IMR-90 (cell line): ENCODE results near the gene FSD1. TPM values are rescaled to one million over a fixed set of nuclear protein-coding genes. Genes with fewer than 3 reads are reported as not detected.

Experiments used
- ATAC-seq: fragments of 200-7000 bp; cut with Tn5 transposase; 2 replicates; pipeline ENCODE4 v1.9.1; 2020; ENCODE audit warnings: low read depth, mild to moderate bottlenecking, moderate library complexity
- BruUV-seq: library from RNA; stranded (reverse); fragments of 400-500 nt; replicated peaks from 2 replicates; lab custom pipeline; 2021; lab: Mats Ljungman, UMichigan
- CTCF ChIA-PET: fragments of 300-600 bp; formaldehyde crosslinking; extraction: SDS; loops from one replicate; lab custom pipeline; 2021; ENCODE audit warnings: antibody characterized with exemption; lab: Yijun Ruan, JAX
- POLR2A ChIA-PET: fragments of 300-600 bp; sonication (Branson Sonifier 250); formaldehyde crosslinking; loops from one replicate; lab custom pipeline; 2022; ENCODE audit warnings: antibody characterized with exemption; ENCODE audit not compliant: unreplicated experiment; lab: Charles Lee
- DNase-seq: peaks from one replicate; pipeline ENCODE4 v3.0.0; 2013
- H2AFZ ChIP-seq: replicated peaks from 2 replicates; pipeline ENCODE3; 2013; ENCODE audit warnings: low read length, mild to moderate bottlenecking; ENCODE audit not compliant: poor library complexity
- H2AK5ac ChIP-seq: 2 replicates; pipeline ENCODE4 v1.6.1; 2013; ENCODE audit warnings: low read depth, low read length, inconsistent platforms
- H2AK9ac ChIP-seq: replicated peaks from 2 replicates; pipeline ENCODE3; 2013; ENCODE audit warnings: mild to moderate bottlenecking, low read depth, low read length, moderate library complexity; ENCODE audit not compliant: poor library complexity
- H2BK120ac ChIP-seq: 2 replicates; pipeline ENCODE4 v1.6.1; 2013; ENCODE audit warnings: low read depth, low read length, inconsistent platforms
- H2BK15ac ChIP-seq: 3 replicates; pipeline ENCODE4 v1.6.1; 2013; ENCODE audit warnings: low read depth, low read length, inconsistent platforms
- H2BK20ac ChIP-seq: 2 replicates; pipeline ENCODE4 v1.6.1; 2013; ENCODE audit warnings: low read depth, mild to moderate bottlenecking, inconsistent platforms, low read length, moderate library complexity
- H2BK5ac ChIP-seq: 2 replicates; pipeline ENCODE4 v1.6.1; 2013; ENCODE audit warnings: mild to moderate bottlenecking, low read depth, low read length, inconsistent platforms; ENCODE audit not compliant: poor library complexity, severe bottlenecking
- H3K14ac ChIP-seq: replicated peaks from 2 replicates; pipeline ENCODE4 v1.6.1; 2013; ENCODE audit warnings: low read depth, low read length, inconsistent platforms
- H3K18ac ChIP-seq: 2 replicates; pipeline ENCODE4 v1.6.1; 2013; ENCODE audit warnings: low read depth, low read length, control low read depth
- H3K23ac ChIP-seq: 2 replicates; pipeline ENCODE4 v1.6.1; 2013; ENCODE audit warnings: low read depth, low read length, inconsistent platforms
- H3K27ac ChIP-seq: 2 replicates; pipeline ENCODE4 v1.5.1; 2013; ENCODE audit warnings: mild to moderate bottlenecking, control low read depth, low read length; ENCODE audit not compliant: insufficient read depth
- H3K27me3 ChIP-seq: 2 replicates; pipeline ENCODE4 v1.6.1; 2013; ENCODE audit warnings: low read length; ENCODE audit not compliant: control insufficient read depth, insufficient read depth
- H3K36me3 ChIP-seq: 2 replicates; pipeline ENCODE4 v1.6.1; 2013; ENCODE audit warnings: low read length, mixed read lengths; ENCODE audit not compliant: control insufficient read depth, insufficient read depth
- H3K4ac ChIP-seq: 2 replicates; pipeline ENCODE4 v1.6.1; 2013; ENCODE audit warnings: low read depth, low read length, inconsistent platforms
- H3K4me1 ChIP-seq: 2 replicates; pipeline ENCODE4 v1.6.1; 2013; ENCODE audit warnings: low read length, mixed read lengths; ENCODE audit not compliant: control insufficient read depth, insufficient read depth
- H3K4me2 ChIP-seq: 2 replicates; pipeline ENCODE4 v1.6.1; 2013; ENCODE audit warnings: low read depth, mild to moderate bottlenecking, control low read depth, low read length, moderate library complexity
- H3K4me3 ChIP-seq: 2 replicates; pipeline ENCODE4 v1.5.1; 2013; ENCODE audit warnings: low read depth, mild to moderate bottlenecking, control low read depth, low read length, moderate library complexity; ENCODE audit not compliant: insufficient read depth
- H3K56ac ChIP-seq: 2 replicates; pipeline ENCODE4 v1.6.1; 2013; ENCODE audit warnings: low read length, inconsistent platforms; ENCODE audit not compliant: insufficient read depth; ENCODE audit errors: extremely low read depth
- H3K79me1 ChIP-seq, 2 experiments: 2 replicates each; pipeline ENCODE4 v1.6.1; 2013; ENCODE audit warnings: low read length in 2 of 2, inconsistent platforms in 1 of 2, low read depth in 1 of 2
- H3K9ac ChIP-seq: 2 replicates; pipeline ENCODE4 v1.6.1; 2013; ENCODE audit warnings: low read depth, low read length, control low read depth
- H3K9me1 ChIP-seq: 2 replicates; pipeline ENCODE4 v1.6.1; 2013; ENCODE audit warnings: low read length, inconsistent platforms; ENCODE audit not compliant: insufficient read depth
- H3K9me3 ChIP-seq: 2 replicates; pipeline ENCODE4 v1.6.1; 2013; ENCODE audit warnings: low read length; ENCODE audit not compliant: control insufficient read depth, insufficient read depth
- H4K20me1 ChIP-seq: 2 replicates; pipeline ENCODE4 v1.6.1; 2013; ENCODE audit warnings: low read length, inconsistent platforms; ENCODE audit not compliant: insufficient read depth
- H4K5ac ChIP-seq: 2 replicates; pipeline ENCODE4 v1.6.1; 2013; ENCODE audit warnings: mild to moderate bottlenecking, low read depth, low read length, control low read depth
- H4K8ac ChIP-seq, 2 experiments: 2 replicates each; pipeline ENCODE4 v1.6.1; 2013; ENCODE audit warnings: low read depth in 2 of 2, low read length in 2 of 2, control low read depth in 1 of 2, inconsistent platforms in 1 of 2
- H4K91ac ChIP-seq: 2 replicates; pipeline ENCODE4 v1.6.1; 2013; ENCODE audit warnings: low read depth, low read length, inconsistent platforms; ENCODE audit not compliant: insufficient read depth
- BHLHE40 ChIP-seq: fragments of 150-350 bp; IDR thresholded peaks from 2 replicates; pipeline ENCODE4 v1.6.1; 2016; ENCODE audit warnings: mild to moderate bottlenecking, low read depth, low read length
- CEBPB ChIP-seq: IDR thresholded peaks from 2 replicates; pipeline ENCODE4 v1.6.1; 2012; ENCODE audit warnings: low read depth, low read length, improper control_type of control experiment
- CHD1 ChIP-seq: IDR thresholded peaks from 2 replicates; pipeline ENCODE4 v1.6.1; 2012; ENCODE audit warnings: low read depth, low read length, improper control_type of control experiment
- ELK1 ChIP-seq: fragments of 150-350 bp; IDR thresholded peaks from 2 replicates; pipeline ENCODE4 v1.6.1; 2016; ENCODE audit warnings: low read depth, mild to moderate bottlenecking, low read length, moderate library complexity, borderline replicate concordance
- FOS ChIP-seq: fragments of 150-350 bp; IDR thresholded peaks from 2 replicates; pipeline ENCODE4 v1.6.1; 2016; ENCODE audit warnings: low read depth, low read length
- MAZ ChIP-seq: IDR thresholded peaks from 2 replicates; pipeline ENCODE4 v1.6.1; 2012; ENCODE audit warnings: low read depth, mild to moderate bottlenecking, low read length, improper control_type of control experiment, moderate library complexity, borderline replicate concordance
- MXI1 ChIP-seq: IDR thresholded peaks from 2 replicates; pipeline ENCODE4 v1.6.1; 2012; ENCODE audit warnings: low read depth, mild to moderate bottlenecking, low read length, moderate library complexity, borderline replicate concordance
- NFE2L2 ChIP-seq: fragments of 150-350 bp; IDR thresholded peaks from 2 replicates; pipeline ENCODE4 v1.6.1; 2016; ENCODE audit warnings: low read depth, mild to moderate bottlenecking, low read length
- RAD21 ChIP-seq: IDR thresholded peaks from 2 replicates; pipeline ENCODE4 v1.6.1; 2012; ENCODE audit warnings: low read length, improper control_type of control experiment
- RCOR1 ChIP-seq: IDR thresholded peaks from 2 replicates; pipeline ENCODE4 v1.6.1; 2012; ENCODE audit warnings: mild to moderate bottlenecking, low read length, improper control_type of control experiment; ENCODE audit not compliant: insufficient replicate concordance
- RFX5 ChIP-seq: IDR thresholded peaks from 2 replicates; pipeline ENCODE4 v1.8.0; 2012; ENCODE audit warnings: low read depth, mild to moderate bottlenecking, low read length, moderate library complexity
- SMC3 ChIP-seq: fragments of 150-350 bp; IDR thresholded peaks from 2 replicates; pipeline ENCODE4 v1.6.1; 2016; ENCODE audit warnings: low read depth, mild to moderate bottlenecking, antibody characterized with exemption, low read length, moderate library complexity
- USF2 ChIP-seq: fragments of 150-350 bp; IDR thresholded peaks from 2 replicates; pipeline ENCODE4 v1.6.1; 2017; ENCODE audit warnings: mild to moderate bottlenecking, antibody characterized with exemption, low read length, low read depth
- WGBS, 2 experiments: methylation state at CpG; one replicate each; pipeline versions ENCODE4 v1.1.5 to v1.1.7; 2013; ENCODE audit warnings: missing lambda C conversion rate in 2 of 2; ENCODE audit not compliant: insufficient read length in 1 of 2; ENCODE audit errors: extremely low coverage in 2 of 2; 5-methylcytosine and 5-hydroxymethylcytosine counted together
- dilution Hi-C: fragments of 300-500 bp; cut with HindIII; formaldehyde crosslinking; loops from one replicate; pipeline ENCODE4 v1.14.3; 2018; ENCODE audit warnings: low sequenced_read_pairs; ENCODE audit not compliant: unreplicated experiment
- in situ Hi-C: fragments of 300-500 bp; cut with MboI; formaldehyde crosslinking; loops from 3 replicates; pipeline ENCODE4 v1.14.3; 2019; ENCODE audit warnings: low sequenced_read_pairs, inconsistent platforms, mixed read lengths
- intact Hi-C: fragments of 100-400 bp; cut with micrococcal nuclease; formaldehyde crosslinking; loops from 2 replicates; pipeline ENCODE4 v1.10.0; 2022
- polyA plus RNA-seq, 3 experiments: library from polyadenylated mRNA; depleted of rRNA; stranded (reverse); fragments of >200 nt; gene quantifications; 2 replicates each; pipeline ENCODE4 v1.2.3, GENCODE V29; 2012; ENCODE audit warnings: low replicate concordance in 1 of 3
- total RNA-seq: library from RNA; depleted of rRNA; stranded (reverse); fragments of >200 nt; gene quantifications from 2 replicates; pipeline ENCODE4 v1.2.3, GENCODE V29; 2012
- TF ChIP-seq, protein P1 (sequence below): conservative IDR thresholded peaks from 2 replicates; pipeline ENCODE4 v1.5.1; 2012; ENCODE audit warnings: mild to moderate bottlenecking, low read depth, low read length, improper control_type of control experiment

FSD1 gene
- total and polyA plus RNA-seq, 2 of the 4 experiments (the other 2 are of a cell fraction): 17.4 to 24.4 TPM

DNA sequence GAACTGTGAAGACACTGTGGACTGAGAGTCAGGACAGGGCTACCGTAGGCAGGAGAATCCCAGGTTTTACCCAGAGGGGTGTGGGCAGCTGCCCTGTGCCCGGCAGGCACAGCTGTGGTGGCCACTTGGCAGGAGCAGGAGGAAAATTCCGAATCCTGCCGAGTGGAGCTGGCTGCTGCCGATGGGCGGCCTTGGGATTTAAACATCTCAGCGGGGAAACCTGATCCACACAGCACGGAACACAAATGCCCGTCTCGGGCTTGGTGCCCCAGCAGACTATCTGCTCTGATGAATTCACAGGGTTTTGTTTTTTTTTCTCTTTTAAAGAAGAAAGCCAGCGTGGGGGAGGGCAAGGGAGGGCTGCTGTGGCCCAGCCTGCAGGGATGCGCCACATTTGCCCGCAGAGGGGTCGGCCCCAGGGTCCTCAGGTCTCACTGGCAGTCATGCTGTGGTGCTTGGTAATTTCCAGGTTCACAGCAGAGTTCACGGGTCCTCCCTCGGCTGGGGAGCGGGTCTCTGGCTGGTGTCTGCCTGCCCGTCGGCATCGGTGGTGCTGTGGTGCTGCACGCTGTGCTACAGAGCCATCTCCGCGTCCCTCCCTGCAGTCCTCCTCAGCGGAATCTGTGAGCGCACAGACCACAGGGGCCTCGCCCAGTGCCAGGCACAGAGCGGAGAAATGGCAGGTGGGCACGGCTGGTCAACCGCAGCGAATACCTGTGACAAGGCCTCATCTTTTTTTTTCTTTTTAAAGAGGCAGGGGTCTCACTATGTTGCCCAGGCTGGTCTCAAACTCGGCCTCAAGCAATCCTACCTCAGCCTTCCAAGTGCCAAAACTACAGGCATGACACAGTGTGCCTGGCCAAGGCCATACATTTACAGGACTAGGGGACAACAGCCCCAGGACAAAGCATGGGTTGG, 67.1 kb downstream of the FSD1 start:
- Histone ChIP-seq H2AFZ (no peak overlapping the region), H3K9me3 (no peaks in the 10 kb centered on the region), H3K9me1 (peaks cover 38% of the 10 kb centered on the region), H3K4me3 (no peak overlapping the region), H3K27me3 (no peaks in the 10 kb centered on the region), H3K36me3 (peaks cover 10% of the 10 kb centered on the region), H2BK20ac (no peak overlapping the region), H4K20me1 (peaks cover 62% of the 10 kb centered on the region), H3K4me1 (peaks cover 53% of the 10 kb centered on the region), H4K5ac (no peak overlapping the region), H3K9ac (no peak overlapping the region), H2BK120ac (no peak overlapping the region), H3K23ac (no peak overlapping the region), H2AK9ac (peak overlapping the region; percentile 34), H2AK5ac (no peak overlapping the region), H3K56ac (no peak overlapping the region), H2BK15ac (no peak overlapping the region), H2BK5ac (no peak overlapping the region), H3K79me1 (peaks cover 13 to 97% of the 10 kb centered on the region in 2 experiments; a peak in 3 of 4 replicates), H3K4ac (no peak overlapping the region), H3K27ac (no peak overlapping the region), H3K18ac (no peak overlapping the region), H4K8ac (no peak overlapping the region), H3K4me2 (no peak overlapping the region), H3K14ac (no peak overlapping the region), H4K91ac (no peak overlapping the region)
- no peak for DNase-seq
- CTCF ChIA-PET: no interaction called here
- in situ Hi-C loops: no loop called here
- TF ChIP-seq, protein P1, sequence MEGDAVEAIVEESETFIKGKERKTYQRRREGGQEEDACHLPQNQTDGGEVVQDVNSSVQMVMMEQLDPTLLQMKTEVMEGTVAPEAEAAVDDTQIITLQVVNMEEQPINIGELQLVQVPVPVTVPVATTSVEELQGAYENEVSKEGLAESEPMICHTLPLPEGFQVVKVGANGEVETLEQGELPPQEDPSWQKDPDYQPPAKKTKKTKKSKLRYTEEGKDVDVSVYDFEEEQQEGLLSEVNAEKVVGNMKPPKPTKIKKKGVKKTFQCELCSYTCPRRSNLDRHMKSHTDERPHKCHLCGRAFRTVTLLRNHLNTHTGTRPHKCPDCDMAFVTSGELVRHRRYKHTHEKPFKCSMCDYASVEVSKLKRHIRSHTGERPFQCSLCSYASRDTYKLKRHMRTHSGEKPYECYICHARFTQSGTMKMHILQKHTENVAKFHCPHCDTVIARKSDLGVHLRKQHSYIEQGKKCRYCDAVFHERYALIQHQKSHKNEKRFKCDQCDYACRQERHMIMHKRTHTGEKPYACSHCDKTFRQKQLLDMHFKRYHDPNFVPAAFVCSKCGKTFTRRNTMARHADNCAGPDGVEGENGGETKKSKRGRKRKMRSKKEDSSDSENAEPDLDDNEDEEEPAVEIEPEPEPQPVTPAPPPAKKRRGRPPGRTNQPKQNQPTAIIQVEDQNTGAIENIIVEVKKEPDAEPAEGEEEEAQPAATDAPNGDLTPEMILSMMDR: no peak
- no peak for TF ChIP-seq BHLHE40
- TF ChIP-seq RAD21: no peak
- no peak for TF ChIP-seq MAZ
- no peak for TF ChIP-seq ELK1
- TF ChIP-seq FOS: no peak
- no peak for TF ChIP-seq SMC3
- no peak for TF ChIP-seq CHD1
- no peak for TF ChIP-seq CEBPB
- TF ChIP-seq USF2: no peak
- no peak for TF ChIP-seq RCOR1
- TF ChIP-seq NFE2L2: no peak
- TF ChIP-seq RFX5: no peak
- TF ChIP-seq MXI1: no peak
- no TSS peak for BruUV-seq
- no peak for ATAC-seq
- POLR2A ChIA-PET: no interaction called here
- 91% methylated on average over 24 of the region's 31 CpGs; no CpG with 5 or more reads in 1 of the 2 experiments for WGBS, 2 experiments
- dilution Hi-C loops: no loop called here
- intact Hi-C loops: no loop called here
